DLD1 (cell line): ENCODE data around the gene XRCC1.
"Not testable (repeated sequence)": the region's sequence is repeated elsewhere in the genome, so short reads cannot be mapped to it uniquely, and the experiment has no call there.

Experiments
- in situ Hi-C: cut with HindIII; loops from 2 replicates; pipeline ENCODE4 v1.10.0; 2017; ENCODE audit warnings: low sequenced_read_pairs

Gene XRCC1

DNA sequence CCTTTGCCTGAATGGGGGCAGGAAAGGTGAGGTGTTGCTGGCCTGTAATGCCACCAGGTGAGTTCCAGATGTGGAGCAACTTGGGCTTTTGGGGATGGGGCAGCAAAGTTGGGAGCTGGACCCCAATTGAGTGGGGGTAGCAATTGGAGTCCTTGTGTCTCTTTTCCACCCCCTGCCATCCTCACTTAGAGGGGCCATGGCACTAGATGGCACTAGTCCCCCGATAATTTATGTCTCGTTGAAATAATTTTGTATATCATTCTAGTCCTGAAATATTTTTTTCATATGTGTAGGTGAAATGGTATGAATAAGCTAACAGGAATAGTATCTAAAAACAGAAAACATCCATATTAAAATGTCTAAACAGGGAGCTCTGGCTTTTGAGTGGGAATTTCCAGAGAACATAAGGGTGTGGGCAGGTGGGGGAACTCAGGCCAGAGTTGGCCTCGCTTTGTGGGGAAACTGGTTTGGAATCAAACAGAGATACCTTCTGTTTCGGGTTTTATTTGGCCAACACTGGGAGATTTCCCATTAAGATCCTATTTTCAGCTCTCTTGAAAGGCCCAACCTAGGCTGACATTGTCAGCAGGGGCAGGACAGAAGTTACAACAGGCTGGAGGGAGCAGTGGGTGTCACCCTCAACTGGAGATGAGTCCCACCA, 24.4 kb upstream of the XRCC1 start:
- in situ Hi-C loops = no loop called here

DNA sequence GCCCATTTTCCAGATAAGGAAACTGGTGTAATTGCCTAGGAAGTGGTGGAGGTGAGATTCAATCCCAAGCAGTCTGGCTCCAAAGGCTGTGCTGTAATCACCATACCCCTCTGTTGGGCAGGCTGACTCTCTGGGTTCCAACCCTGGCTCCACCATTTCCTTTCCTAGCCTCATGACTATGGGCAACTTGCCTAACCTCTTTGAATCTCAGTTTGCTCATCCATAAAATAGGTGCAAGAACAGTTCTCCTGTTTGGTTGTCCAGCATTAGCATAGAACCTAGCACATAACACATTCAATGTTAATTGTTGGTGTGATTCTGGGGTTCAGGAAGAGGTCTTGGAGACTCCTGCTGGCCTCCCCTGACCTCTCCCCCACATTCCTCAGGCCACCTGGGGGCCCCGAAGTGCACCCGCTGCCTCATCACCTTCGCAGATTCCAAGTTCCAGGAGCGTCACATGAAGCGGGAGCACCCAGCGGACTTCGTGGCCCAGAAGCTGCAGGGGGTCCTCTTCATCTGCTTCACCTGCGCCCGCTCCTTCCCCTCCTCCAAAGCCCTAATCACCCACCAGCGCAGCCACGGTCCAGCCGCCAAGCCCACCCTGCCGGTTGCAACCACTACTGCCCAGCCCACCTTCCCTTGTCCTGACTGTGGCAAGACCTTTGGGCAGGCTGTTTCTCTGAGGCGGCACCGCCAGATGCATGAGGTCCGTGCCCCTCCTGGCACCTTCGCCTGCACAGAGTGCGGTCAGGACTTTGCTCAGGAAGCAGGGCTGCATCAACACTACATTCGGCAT, 23.3 kb upstream of the XRCC1 start:
- in situ Hi-C loops = no loop called here

DNA sequence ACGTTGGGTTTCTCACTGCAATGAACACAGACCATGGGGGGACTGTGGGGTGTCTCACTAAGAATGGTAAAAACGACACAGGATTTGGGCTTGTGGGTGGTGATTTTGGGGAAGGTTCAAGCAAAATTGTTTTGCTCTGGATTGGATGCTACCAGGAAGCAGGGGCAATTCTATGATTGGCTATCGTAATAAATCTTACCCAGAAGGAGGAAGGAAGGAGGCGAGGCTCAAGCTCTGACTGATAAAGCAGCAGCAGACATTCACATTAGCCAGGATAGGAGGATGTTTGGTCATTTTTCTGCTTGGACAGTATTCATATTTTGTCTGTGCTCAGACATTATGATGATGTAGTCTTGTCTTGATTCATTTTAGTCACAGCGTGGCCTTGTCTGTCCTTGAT, 22.5 kb upstream of the XRCC1 start:
- in situ Hi-C loops = no loop called here

DNA sequence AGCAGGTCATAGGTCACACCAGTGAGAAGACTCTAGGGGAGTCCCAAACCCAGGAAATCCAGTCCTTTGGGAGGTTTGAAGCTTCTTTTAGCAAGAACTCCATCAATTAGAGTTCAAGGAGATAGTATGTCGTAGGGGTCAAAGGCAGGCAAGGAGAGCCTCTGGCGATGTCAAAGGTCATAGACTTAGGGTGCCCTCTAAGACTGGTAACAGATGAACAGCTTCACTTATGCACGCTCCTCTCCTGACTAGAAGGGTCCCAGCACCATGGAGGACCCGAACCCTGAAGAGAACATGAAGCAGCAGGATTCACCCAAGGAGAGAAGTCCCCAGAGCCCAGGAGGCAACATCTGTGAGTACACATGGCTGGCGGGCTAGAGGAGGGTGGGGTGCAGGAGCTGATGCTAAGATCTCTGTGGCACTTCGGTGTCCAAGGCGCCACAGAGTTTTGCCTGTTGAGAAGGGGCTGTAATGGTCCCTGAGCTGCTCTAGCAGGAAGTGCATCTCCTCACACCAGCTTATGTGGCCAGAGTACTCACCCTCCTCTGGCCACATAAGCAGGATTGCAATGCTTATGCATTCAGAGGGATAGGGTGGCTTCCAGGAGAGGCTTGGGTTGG, 21.6 kb upstream of the XRCC1 start:
- in situ Hi-C loops = no loop called here

DNA sequence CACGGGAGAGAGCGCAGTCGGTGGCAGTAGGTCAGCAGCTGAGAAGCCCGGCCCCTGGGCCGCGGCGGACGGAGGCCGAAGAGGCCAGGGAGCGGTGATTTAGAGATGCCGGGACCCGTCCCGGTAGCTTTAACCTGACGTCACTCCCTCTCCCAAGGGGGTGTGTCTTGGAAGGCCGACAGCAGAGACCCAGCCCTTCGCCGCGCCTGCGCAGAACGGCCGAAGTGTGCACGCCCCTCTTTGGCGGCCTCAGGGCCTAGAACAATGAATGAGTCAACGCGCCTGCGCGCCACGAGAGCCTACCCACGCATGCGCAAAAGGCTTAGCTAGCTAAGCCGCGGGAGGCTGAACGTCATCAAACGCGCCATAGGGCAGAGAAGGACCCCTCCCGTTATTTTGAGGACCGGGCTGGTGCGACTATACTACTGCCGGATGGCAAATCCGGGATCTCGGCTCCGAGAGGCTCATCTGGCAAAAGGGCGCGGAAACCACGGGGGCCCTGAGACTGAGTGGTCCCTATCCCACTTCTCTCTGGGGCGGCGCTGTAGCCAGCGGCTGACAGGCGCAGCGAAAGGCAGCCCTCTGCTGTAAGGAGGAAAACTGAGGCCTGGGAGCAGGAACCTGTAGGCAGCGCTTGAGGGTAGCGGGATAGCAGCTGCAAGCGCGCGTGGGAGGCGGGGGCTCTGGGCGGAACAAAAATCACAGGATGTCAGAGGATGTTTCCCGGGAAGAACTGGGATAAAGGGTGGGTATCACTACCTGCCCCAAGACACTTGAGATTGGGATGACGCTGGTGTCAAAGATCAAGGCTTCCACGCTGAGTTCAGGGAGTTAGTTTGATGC, 20.9 kb upstream of the XRCC1 start, which contains the start of the genes IRGQ and ZNF576:
TSS of gene IRGQ (minus strand) at position 136 of the 843 bp plus-strand sequence. CDS start 796 bp downstream, outside the sequence.
TSS of gene ZNF576 (plus strand) at position 597 of the 843 bp plus-strand sequence. CDS start 514 bp downstream, outside the sequence.
- in situ Hi-C loops = no loop called here

DNA sequence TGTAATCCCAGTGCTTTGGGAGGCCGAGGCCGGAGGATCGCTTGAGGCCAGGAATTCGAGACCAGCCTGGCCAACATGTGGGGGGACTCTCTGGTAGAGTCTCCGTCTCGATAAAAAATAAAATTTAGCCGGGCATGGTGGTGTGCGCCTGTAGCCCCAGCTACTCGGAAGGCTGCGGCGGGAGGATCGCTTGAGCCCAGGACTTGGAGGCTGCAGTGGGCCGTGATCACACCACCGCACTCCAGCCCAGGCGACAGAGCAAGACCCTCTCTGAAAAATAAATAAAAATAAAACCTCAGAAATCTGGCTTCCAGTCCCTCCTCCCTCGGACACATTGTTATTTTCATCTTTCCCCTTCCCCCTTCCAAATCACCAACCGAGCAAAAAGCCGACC, 20.3 kb upstream of the XRCC1 start:
- in situ Hi-C loops = no loop called here

DNA sequence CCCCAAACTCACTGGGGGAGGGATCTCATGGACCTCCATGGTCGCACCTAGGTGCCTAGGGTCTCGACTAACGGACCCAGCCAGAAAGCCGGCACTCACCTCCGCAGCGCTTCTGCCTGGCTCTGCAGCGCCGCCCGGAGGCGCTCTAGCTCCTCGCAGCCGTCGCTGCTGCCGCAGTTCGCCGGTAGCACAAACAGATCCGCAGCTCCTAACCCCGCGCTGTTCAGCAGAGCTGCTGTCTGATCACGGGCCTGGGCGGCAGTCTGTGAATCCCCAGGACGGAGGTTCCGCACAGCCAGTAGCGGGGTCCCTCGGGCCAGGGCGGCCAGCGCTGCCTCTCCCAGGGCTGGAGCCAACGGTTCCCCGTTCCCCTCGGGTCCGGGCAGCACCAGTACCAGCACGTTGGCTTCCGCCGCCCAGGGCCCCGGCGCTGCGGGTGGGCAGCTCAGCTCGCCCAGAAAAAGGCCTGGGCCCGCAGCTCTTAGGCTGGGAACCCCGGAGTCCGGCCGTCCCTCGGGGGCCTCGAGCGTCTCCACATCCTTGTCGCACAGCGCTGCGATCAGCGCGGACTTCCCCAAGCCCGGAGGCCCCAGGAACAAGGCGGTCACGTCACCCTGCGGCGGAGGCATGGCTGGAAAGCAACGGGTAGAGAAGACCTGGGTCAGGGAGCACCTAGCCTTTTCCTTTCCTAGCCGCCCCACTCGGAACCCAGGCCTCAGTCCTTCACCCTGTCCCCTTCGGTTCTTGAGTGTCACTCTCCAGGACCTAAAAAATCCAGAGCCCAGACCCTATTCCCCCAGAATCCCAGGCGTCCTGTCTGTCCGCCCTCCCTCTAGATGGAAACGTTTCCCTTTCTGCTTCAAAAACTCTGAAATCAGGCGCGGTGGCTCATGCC, 19.6 kb upstream of the XRCC1 start:
- in situ Hi-C loops = no loop called here

DNA sequence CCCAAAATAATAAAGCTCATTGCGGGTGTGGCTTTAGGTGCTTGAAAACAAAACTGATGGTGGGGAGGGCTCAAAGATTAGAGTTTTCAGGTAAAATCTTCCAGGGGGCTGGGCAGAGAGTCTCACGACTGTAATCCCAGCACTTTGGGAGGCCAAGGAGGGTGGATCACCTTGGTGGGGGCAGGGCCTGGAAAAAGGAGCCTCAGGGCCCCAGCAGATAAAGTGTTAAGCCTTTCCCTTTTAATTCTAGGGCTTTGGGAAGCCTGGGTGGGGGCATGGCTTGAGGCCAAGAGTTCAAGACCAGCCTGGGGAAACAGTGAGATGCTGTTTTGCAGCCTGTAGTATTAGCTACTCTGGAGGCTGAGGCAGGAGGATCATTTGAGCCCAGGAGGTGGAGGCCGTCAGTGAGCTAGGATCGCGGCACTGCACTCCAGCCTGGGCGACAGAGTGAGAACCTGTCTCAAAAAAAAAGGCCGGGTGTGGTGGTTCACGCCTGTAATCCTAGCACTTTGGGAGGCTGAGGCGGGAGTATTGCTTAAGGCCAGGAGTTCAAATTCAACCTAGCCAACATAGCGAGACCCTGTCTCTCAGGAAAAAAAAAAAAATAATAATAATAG, 18.9 kb upstream of the XRCC1 start:
- in situ Hi-C loops = no loop called here

DNA sequence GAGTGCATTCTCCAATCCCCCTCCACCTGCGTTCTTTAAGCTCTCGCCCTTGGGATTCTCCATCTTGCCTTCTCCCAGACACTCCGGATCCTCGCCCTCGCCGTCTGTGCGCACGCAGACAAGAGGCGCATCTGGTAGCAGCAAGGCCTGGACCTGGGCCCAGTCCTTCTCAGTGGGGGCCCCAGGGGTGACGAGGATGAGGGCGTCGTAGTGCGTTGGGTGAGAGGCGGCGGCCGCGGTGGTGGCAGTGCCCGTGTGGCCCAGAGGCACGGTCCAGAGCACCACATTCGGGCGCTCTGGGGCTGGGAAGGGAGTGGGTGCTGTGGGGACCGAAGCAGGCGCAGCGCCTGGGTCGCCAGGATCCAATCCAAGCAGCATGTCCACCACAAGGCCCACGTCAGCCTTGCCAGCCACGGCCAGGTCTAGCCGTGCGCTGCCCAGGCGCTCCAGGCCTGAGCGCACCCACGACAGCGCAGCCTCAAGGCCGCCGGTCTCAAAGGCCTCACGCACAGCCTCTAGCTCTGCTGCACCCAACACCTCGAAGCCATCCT, 17.5 kb upstream of the XRCC1 start:
- in situ Hi-C loops = no loop called here

DNA sequence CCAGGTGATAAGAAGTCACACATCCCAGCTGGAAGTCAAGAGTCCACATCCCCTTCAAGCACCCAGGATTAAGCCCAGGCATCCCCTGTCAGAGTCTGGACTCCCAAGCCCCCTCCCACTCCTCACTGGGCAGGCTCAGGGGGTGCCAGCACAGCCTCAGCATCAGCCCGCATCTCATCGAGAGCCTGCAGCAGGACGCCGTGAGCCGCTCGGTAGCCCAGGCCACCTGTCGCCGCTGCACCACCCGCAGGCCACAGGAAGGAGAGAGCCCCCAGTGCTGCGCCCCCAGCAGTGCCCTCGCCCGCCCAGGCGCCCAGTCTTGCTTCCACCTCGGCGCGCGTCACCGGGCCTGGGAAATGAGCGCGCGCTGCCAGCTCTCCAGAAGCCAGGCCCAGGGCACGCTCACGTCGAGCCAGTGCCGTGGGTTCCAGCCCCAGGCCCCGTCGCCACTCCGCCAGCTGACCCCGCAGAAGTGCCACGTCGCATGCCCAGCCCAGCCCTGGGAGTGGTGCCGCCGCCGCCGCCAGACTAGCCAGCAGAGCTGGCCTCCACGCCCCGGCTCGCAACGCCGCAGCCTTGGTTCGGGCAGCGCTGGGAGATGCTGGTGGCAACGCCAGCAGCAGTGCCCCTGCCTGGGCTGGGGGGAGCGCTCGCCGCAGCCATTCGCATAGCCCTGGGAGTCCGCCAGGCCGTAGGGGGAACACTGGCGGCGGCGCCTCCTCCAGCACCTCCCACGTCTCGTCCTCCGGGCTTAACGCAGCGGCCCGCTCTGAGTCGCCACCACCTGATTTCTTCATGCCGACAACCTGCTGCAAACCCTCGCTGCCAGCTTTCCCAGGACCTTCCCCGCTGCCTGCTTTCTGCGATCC, 16.8 kb upstream of the XRCC1 start:
- in situ Hi-C loops = no loop called here

DNA sequence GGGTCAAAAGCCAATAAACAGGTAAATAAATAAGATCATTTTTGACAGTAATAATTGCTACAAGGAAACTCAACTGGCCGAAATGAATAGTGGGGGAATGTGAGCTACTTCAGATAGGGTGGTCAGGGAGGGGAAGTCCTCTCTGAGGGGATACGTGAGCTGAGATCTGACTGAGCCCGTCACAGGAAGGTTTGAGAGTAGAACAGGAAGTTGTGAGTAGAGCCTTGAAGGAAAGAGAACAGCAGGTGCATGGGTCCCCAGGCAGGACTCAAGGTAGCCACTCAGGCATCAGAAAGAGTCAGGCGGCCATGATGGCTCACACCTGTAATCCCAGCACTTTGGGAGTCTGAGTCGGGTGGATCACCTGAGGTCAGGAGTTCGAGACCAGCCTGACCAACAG, 14.4 kb upstream of the XRCC1 start:
- in situ Hi-C loops = no loop called here

DNA sequence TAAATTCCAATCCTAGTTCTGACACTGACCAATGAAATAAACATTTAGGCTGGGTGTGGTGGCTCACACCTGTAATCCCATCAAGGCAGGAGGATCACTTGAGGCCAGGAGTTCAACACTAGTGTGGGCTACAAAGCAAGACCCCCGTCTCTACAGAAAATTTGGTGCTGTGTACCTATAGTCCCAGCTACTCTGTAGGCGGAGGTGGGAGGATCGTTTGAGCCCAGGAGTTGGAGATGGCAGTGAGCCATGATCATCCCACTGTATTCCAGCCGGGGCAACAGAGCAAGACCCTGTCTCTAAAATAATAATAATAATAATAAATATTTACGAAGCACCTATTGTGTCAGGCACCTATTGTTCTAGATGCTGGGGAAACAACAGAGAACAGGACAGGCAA, 13.9 kb upstream of the XRCC1 start:
- in situ Hi-C loops = no loop called here

DNA sequence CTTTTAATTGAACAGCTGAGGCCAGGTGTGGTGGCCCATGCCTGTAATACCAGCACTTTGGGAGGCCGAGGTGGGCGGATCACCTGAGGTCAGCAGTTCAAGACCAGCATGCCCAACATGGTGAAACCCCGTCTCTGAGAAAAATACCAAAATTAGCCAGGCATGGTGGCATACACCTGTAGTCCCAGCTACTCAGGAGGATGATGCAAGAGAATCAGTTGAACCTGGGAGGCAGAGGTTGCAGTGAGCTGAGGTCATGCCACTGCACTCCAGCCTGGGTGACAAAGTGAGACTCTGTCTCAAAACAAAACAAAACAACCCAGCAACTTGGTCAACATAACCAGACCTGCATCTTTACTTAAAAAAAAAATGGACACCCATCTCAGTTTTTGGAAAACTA, 11.7 kb upstream of the XRCC1 start:
- in situ Hi-C loops = not testable (repeated sequence)

DNA sequence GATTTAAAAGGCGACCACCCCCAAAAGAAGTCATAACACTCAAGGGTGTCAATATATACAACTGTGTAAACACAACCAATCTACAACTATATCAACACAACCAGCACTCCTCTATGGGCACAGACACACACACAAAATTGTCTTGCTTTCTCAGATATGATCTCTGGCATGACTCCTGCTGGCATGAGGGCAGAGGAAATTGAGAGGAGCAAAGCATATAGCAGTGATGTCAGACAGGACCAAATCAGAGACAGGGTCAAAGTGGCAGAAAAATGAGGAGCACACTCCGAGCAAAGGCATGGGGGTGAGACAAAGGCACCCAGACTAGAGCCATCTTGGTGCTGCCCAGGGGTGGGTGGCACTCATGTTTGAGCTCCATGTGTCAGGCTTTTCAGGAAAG, 11.0 kb upstream of the XRCC1 start:
- in situ Hi-C loops = no loop called here

DNA sequence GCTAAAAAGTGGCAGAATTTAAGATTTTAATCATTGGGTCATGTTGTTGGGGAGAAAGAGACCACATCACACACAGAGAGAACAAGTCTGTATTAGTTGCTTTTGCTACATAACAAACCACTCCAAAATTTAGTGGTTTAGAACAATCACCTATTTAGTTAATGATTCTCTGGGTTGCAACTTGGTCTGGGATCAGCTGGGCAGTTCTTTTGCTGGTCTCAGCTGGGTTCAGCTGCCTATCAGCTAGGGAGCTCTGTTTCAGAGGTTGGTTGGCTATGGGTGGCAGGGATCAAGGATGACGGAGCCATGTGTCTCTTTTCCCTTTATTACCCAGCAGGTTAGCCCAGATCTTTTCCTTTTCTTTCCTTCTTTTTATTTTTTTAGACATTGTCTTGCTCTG, 9.2 kb upstream of the XRCC1 start:
- in situ Hi-C loops = no loop called here

DNA sequence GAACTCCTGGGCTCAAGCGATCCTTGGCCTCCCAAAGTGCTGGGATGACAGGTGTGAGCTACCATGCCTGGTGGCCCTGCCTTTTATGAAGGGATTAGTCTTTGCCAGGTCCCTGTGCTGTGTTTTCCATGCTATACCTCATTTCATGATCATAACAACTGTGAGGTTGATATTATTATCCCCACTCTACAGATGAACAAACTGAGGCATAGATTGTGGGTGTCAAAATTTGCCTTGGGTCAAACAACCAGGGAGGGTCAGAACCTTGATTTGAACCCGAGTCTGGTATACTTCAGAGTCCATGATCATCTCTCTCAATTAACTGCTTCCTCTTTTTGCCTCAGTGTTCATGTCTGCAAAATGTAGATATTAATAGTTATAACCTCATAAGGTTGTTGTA, 7.2 kb upstream of the XRCC1 start:
- in situ Hi-C loops = no loop called here

DNA sequence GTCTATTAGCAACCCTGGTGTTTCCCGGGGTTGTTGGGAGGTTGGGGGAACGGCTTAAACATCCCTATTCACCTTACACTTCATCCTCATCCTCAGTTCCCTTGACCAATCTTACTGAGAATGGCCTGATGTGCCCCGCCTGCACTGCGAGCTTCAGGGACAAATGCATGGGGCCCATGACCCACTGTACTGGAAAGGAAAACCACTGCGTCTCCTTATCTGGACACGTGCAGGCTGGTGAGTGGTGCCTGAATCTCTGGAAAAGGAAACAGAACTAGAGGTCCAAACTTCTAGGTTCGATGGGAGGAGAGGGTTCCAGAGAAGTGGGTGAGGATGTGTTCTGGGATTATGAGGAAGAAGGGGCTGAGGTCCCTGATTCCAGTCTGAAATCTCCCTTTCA, 6.1 kb upstream of the XRCC1 start:
- in situ Hi-C loops = no loop called here

DNA sequence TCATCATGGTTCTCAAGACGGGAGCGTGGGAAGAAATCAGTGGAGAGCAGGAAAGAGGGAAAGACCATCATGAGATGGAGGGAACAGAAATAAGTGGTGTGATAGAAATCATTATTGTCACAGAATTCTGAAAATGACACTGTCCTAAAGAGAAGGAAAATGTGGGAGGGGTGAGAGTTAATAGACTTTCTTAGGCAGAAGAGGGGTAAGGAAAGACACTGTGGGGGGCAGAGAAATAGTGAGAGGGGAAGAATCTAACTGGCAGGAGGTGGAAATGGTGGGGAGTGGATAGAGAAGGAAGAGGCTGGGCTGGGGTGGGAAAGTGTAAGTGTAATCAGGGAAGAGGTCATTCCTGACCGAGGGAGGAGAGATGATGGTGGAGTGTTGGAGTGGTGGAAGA, 3.5 kb upstream of the XRCC1 start:
- in situ Hi-C loops = no loop called here
